Fibroblast of villous mesenchyme (primary cell): Measurements from ENCODE around the gene RALGPS1. TPM values are rescaled to one million over a fixed set of nuclear protein-coding genes. Genes with fewer than 3 reads are reported as not detected.

Experiments used
- DNase-seq: peaks from one replicate; pipeline ENCODE4 v3.0.0-alpha.2; 2010; ENCODE audit warnings: low read depth
- H3K4me3 ChIP-seq: 2 replicates; pipeline ENCODE4 v1.5.1; 2011; ENCODE audit warnings: low read depth, mild to moderate bottlenecking, low read length
- total RNA-seq: library from RNA; depleted of rRNA; stranded (reverse); fragments of >200 nt; gene quantifications from 2 replicates; pipeline ENCODE4 v1.2.3, GENCODE V29; 2012
- TF ChIP-seq, protein P1 (sequence below): IDR thresholded peaks from 2 replicates; pipeline ENCODE4 v1.5.1; 2012; ENCODE audit warnings: low read depth, mild to moderate bottlenecking, low read length; ENCODE audit not compliant: insufficient read depth

The RALGPS1 gene
- total RNA-seq, 1 donor: 2.6 TPM

DNA sequence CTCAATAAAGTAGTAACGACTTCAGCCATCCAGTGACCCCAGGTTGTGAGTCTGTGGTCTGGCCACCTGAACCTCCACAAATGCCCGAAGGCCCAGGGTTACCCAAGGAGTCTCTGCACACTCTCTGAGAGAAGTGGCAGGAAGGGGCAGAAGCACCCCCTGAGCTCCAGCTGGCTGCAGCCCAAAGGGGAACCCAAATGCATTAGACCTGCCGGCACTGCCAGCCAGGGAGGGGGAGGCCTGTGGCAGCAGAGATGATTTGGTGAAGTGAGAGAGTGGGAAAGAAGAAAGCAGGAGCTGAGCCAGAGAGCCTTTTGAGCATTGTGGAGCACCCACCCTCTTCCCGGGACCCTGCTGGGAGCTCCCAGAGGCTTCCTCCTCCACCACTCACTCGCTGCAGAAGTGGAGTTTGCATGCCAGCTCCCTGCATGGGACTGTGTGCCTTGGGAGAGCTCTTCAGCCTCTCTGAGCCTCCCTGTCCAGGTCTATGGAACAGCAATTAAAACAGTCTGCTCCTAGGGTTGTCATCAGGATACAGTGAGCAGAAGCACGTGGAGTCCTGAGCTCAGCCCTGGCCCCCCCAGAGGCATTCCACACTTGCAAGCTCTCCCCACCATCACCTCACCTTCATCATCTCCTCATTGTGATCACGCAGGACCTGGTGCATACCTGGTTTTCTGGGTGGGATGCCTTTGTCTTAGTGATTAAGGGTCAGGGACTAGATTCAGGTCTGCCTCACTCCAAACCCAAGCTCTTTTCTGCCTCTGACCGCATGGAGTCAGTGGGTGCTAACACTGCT lies 221.7 kb downstream of the RALGPS1 start:
- TF ChIP-seq, protein P1, sequence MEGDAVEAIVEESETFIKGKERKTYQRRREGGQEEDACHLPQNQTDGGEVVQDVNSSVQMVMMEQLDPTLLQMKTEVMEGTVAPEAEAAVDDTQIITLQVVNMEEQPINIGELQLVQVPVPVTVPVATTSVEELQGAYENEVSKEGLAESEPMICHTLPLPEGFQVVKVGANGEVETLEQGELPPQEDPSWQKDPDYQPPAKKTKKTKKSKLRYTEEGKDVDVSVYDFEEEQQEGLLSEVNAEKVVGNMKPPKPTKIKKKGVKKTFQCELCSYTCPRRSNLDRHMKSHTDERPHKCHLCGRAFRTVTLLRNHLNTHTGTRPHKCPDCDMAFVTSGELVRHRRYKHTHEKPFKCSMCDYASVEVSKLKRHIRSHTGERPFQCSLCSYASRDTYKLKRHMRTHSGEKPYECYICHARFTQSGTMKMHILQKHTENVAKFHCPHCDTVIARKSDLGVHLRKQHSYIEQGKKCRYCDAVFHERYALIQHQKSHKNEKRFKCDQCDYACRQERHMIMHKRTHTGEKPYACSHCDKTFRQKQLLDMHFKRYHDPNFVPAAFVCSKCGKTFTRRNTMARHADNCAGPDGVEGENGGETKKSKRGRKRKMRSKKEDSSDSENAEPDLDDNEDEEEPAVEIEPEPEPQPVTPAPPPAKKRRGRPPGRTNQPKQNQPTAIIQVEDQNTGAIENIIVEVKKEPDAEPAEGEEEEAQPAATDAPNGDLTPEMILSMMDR: no peak
- H3K4me3 ChIP-seq: no peak overlapping the region
- no peak for DNase-seq

GRCh38 chr9:127136880-127137639 lies 222.5 kb downstream of the RALGPS1 start:
- no peak overlapping the region for H3K4me3 ChIP-seq
- no peak for DNase-seq
- TF ChIP-seq, protein P1: no peak

DNA sequence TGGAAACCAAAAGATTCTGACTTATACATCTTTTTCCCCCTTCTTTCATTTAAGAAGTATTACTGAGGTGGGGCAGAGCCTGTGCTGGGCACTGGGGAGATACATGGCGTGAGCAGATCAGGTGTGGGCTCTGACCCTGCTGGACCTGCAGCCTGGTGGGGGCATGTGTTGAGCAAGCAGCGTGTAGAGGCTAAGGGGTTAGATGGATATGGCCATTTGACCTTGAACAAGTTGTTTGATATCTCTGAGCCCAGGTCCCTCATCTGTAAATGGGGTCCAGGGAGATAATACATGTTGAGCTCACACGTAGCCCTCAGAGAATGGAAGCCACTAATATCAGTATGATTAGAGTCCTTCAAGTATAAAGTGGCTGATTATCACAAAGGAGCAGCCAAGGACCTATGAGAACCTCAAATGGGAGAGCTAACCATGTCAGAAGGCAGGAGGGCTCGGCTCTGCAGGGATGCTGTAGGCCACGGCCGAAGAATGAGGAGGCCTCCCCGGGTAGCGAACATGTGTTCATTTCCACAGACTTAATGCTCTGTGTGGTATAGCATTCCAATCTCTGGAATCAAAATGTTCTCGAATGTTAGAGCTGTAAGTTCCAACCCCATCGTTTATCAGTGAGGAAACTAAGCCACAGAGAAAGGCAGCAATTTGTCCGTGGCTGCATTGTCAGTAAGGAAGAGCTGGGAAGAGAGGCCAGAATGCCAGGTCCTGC lies 223.2 kb downstream of the RALGPS1 start:
- TF ChIP-seq, protein P1: no peak
- no peak overlapping the region for H3K4me3 ChIP-seq
- no peak for DNase-seq

DNA sequence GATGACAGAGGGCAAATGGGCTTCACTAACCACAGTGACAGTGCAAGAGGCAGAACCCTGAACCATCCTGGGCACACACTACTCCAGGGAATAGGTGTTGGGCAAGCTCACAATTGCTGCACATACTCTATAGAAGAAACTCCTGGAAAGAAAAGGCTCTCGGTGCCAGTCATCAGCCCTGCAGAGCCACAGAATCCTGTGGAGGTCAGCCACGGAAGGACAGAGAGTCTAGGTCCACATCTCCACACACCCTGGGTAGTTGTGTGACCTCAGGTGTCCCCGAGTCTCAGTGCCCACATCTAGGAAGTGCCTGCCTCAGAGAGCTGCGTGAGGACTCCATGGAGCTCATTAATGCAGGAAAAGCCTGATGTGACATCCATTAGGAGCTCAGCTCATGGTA lies 223.9 kb downstream of the RALGPS1 start:
- TF ChIP-seq, protein P1: no peak
- no peak for DNase-seq
- no peak overlapping the region for H3K4me3 ChIP-seq

- H3K4me3 ChIP-seq: no peak overlapping the region
- TF ChIP-seq, protein P1: no peak
- DNase-seq: no peak
Measured at GRCh38 chr9:127139071-127139731, 224.6 kb downstream of the RALGPS1 start.

DNA sequence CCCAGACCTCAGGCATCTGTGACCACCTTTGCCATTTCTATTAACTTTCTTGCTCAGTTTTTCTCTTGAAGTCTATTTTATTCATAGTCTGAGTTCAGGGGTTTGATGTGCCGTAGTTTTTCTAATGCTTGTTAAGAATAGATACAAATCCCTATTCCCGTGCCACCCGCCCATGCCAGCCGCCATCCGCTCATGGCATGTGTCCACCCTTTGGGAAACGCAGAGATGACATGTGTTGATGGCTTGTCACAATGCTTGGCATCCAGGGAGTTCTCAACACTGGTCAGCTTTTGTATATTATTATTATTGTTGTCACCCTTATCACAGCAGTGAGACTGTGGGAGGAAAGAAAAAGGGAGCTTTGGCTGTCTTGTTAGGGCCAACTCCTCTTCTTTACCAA lies 225.2 kb downstream of the RALGPS1 start:
- TF ChIP-seq, protein P1: no peak
- no peak overlapping the region for H3K4me3 ChIP-seq
- no peak for DNase-seq
